ENCODE data around the gene KLHL36. TPM values are rescaled to one million over a fixed set of nuclear protein-coding genes. Genes with fewer than 3 reads are reported as not detected.

KLHL36 gene
- total RNA-seq, 4 donors from 2014 or later, result 15.6 to 33.9 (median 18.2) TPM

DNA sequence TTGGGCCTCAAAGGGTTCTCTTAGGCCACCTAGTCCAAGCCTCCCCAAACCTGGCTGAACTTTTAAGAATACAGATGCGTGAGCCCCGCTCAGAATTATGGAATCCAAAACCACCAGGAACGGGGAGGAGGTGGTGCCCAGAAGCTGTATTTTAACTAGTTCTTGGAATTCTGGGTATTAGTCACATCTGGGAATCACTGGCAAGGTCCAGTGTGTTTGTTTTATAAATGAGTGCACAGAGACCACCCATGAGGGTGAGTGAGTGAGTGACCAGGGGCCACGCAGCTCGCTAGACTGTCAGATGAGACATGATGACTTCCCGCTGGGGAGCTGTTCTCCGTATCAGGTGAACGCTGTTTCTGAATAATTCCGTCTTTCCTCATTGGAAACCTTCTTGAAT lies 14.2 kb downstream of the KLHL36 start:
- Histone ChIP-seq H3K4me3 (no peak overlapping the region), H3K4me1 (no peaks in the 10 kb centered on the region), H3K9me3 (no peaks in the 10 kb centered on the region), H3K36me3 (peaks cover 0 to 73% of the 10 kb centered on the region in 2 donors), H3K27ac (no peak overlapping the region), H3K27me3 (no peaks in the 10 kb centered on the region)
- TF ChIP-seq POLR2A (IDR thresholded peaks at IDR 0.05), result no peak
- TF ChIP-seq, protein P1, sequence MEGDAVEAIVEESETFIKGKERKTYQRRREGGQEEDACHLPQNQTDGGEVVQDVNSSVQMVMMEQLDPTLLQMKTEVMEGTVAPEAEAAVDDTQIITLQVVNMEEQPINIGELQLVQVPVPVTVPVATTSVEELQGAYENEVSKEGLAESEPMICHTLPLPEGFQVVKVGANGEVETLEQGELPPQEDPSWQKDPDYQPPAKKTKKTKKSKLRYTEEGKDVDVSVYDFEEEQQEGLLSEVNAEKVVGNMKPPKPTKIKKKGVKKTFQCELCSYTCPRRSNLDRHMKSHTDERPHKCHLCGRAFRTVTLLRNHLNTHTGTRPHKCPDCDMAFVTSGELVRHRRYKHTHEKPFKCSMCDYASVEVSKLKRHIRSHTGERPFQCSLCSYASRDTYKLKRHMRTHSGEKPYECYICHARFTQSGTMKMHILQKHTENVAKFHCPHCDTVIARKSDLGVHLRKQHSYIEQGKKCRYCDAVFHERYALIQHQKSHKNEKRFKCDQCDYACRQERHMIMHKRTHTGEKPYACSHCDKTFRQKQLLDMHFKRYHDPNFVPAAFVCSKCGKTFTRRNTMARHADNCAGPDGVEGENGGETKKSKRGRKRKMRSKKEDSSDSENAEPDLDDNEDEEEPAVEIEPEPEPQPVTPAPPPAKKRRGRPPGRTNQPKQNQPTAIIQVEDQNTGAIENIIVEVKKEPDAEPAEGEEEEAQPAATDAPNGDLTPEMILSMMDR (IDR thresholded peaks at IDR 0.05 in 4 of 5, conservative IDR thresholded peaks at IDR 0.05 in 1 of 5), result no peak
- intact Hi-C loops (cut with DNase I; ENCODE audit: low total_unique reads), result no loop called here
- in situ Hi-C loops (cut with MboI; ENCODE audit: low sequenced_read_pairs in 4 of 4), result no loop called here
- DNase-seq (no peak), ATAC-seq (no peak)

DNA sequence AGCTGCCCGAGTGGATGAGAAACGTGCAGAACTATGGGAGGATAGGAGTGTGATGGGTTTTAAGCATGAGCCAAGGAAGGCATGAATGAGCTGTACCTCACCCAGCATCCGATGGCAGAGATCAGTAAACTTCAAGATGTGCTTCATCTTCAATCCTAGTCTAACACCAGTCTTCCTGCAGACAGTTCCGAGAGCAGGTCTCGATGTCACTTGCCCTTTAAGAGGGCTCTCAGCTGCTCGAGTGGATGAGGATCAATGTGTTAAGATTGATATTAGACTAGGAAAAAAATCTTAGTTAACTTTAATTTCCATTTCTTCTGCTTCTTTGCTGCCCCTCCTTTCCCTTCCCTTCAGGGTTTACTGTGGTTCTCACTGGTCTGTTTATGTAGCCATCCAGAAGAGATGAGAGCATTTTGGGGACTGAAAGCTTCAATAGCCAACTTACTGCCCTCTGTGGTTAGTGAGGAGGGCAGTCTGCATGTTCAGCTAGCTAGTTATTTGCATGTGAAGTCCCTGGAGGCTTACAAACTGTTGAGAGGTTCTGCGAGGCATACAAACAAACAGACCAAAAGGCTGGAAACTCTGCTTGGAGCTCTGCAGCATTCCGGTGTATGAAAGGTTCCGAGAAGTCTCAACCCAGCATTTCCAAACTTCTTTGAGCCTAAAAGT lies 15.3 kb downstream of the KLHL36 start:
- TF ChIP-seq, protein P1 (IDR thresholded peaks at IDR 0.05 in 4 of 5, conservative IDR thresholded peaks at IDR 0.05 in 1 of 5), result no peak
- no peak for TF ChIP-seq POLR2A (IDR thresholded peaks at IDR 0.05)
- DNase-seq (no peak), ATAC-seq (no peak)
- Histone ChIP-seq H3K36me3 (peaks cover 0 to 62% of the 10 kb centered on the region in 2 donors), H3K4me3 (no peak overlapping the region), H3K27me3 (no peaks in the 10 kb centered on the region), H3K9me3 (no peaks in the 10 kb centered on the region), H3K27ac (no peak overlapping the region), H3K4me1 (no peaks in the 10 kb centered on the region)
- in situ Hi-C loops (cut with MboI; ENCODE audit: low sequenced_read_pairs in 4 of 4), result no loop called here
- intact Hi-C loops (cut with DNase I; ENCODE audit: low total_unique reads), result no loop called here

DNA sequence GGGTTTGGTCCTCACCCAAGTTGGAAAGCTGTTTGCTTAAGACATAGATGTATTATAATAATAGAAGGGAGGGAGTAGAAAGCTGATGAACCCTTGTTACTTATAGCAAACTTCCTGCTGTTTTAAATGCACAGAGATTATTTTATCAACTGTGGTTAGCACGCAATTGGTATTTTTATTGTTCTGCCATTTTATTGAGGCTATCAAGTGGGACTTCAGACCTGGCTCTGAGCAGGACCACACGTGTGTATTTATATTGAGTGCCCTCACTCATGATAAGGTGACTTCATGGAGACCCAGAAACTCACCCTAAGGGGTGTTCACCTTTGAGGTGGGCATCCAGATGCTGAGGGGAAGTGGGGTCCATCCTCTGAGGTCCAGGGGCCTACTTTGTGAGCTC lies 17.0 kb downstream of the KLHL36 start:
- H3K27ac ChIP-seq, result no peak overlapping the region
- intact Hi-C loops (cut with DNase I; ENCODE audit: low total_unique reads), result no loop called here
- peaks cover 0 to 44% of the 10 kb centered on the region in 2 donors for H3K36me3 ChIP-seq
- H3K4me1 ChIP-seq, result no peaks in the 10 kb centered on the region
- in situ Hi-C loops (cut with MboI; ENCODE audit: low sequenced_read_pairs in 4 of 4), result no loop called here
- ATAC-seq, result no peak
- DNase-seq, result no peak
- H3K27me3 ChIP-seq, result no peaks in the 10 kb centered on the region
- no peak overlapping the region for H3K4me3 ChIP-seq
- TF ChIP-seq POLR2A (IDR thresholded peaks at IDR 0.05), result no peak
- TF ChIP-seq, protein P1 (IDR thresholded peaks at IDR 0.05 in 4 of 5, conservative IDR thresholded peaks at IDR 0.05 in 1 of 5), result no peak
- no peaks in the 10 kb centered on the region for H3K9me3 ChIP-seq

DNA sequence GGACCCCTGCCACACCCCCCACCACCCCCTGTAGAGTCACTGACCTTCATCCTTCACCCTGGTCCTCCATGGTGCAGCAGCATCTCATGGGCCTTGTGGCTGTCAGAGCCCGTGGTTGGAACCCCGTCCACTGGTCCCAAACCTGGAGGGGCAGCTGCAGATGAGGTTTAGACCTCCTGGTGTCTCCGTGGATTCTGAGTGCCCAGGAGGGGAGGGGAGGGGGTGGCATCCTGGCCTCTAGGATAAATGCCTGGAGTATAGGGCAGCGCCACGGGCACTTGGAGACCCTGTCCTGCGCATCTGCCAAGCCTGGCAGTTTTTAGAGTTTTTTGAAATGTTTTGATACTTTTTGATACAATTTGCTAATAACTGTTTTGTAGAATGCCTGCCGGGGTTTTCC lies 17.5 kb downstream of the KLHL36 start:
- Histone ChIP-seq H3K27me3 (no peaks in the 10 kb centered on the region), H3K27ac (no peak overlapping the region), H3K9me3 (no peaks in the 10 kb centered on the region), H3K36me3 (peaks cover 0 to 39% of the 10 kb centered on the region in 2 donors), H3K4me3 (no peak overlapping the region), H3K4me1 (no peaks in the 10 kb centered on the region)
- ATAC-seq (no peak), DNase-seq (no peak)
- in situ Hi-C loops (cut with MboI; ENCODE audit: low sequenced_read_pairs in 4 of 4) (no loop called here), intact Hi-C loops (cut with DNase I; ENCODE audit: low total_unique reads) (no loop called here)
- no peak for TF ChIP-seq POLR2A (IDR thresholded peaks at IDR 0.05)

DNA sequence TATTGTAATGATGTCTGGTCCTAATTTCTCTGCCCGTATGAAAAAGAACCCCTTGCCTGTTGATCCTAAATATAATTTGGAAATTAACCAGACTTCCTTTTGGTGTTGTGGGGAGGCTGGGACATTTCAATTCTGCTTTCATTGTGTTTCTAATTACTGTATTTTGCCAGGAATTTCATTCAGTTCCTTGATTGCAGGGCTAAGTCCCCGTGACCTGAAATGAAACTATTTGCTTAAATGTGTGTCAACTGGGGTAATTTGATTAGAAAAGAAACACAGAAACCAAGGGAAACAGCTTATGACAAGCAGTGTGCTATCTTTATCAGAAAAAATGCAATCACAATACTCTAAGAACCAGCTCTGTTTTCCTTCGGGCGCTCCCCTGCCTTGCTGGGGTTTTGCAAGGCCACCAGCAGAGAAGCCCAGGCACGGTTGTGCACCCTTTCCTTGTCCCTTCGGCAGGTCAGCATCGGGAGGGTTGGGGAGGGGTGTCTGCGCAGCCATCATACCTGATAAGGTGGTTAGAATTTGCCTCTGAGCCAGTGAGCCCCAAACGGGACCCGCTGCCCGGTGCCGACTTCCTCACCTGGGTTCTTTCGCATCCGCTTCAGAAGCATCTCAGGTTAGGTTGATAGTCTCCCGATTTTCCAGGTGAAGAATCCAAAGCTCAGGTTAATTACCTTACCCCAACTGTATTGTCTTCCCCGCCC lies 19.4 kb downstream of the KLHL36 start:
- in situ Hi-C loops (cut with MboI; ENCODE audit: low sequenced_read_pairs in 4 of 4), result no loop called here
- H3K4me3 ChIP-seq, result no peak overlapping the region
- H3K9me3 ChIP-seq, result no peaks in the 10 kb centered on the region
- H3K36me3 ChIP-seq, result peaks cover 0 to 22% of the 10 kb centered on the region in 2 donors
- no peaks in the 10 kb centered on the region for H3K27me3 ChIP-seq
- intact Hi-C loops (cut with DNase I; ENCODE audit: low total_unique reads), result no loop called here
- ATAC-seq, result no peak
- H3K27ac ChIP-seq, result no peak overlapping the region
- no peak for DNase-seq
- H3K4me1 ChIP-seq, result no peaks in the 10 kb centered on the region
- no peak for TF ChIP-seq POLR2A (IDR thresholded peaks at IDR 0.05)
- TF ChIP-seq, protein P1 (IDR thresholded peaks at IDR 0.05 in 4 of 5, conservative IDR thresholded peaks at IDR 0.05 in 1 of 5), result no peak
